H7 (cell line): ENCODE measurements around the gene KIF13A. TPM values are rescaled to one million over a fixed set of nuclear protein-coding genes. Genes with fewer than 3 reads are reported as not detected.
"Not testable (repeated sequence)": the region's sequence is repeated elsewhere in the genome, so short reads cannot be mapped to it uniquely, and the experiment has no call there.

Experiments used
- DNase-seq: peaks from one replicate; pipeline ENCODE4 v3.0.0; 2012
- H3K27me3 ChIP-seq: 2 replicates; pipeline ENCODE4 v1.6.0; 2011; ENCODE audit warnings: mild to moderate bottlenecking, low read length; ENCODE audit not compliant: control insufficient read depth, insufficient read depth
- H3K36me3 ChIP-seq: replicated peaks from 2 replicates; pipeline ENCODE4 v1.5.1; 2011; ENCODE audit warnings: low read length; ENCODE audit not compliant: control insufficient read depth, insufficient read depth
- H3K4me3 ChIP-seq: 2 replicates; pipeline ENCODE4 v1.5.1; 2011; ENCODE audit warnings: low read depth, mild to moderate bottlenecking, control low read depth, low read length, moderate library complexity; ENCODE audit not compliant: insufficient read depth
- total RNA-seq: library from RNA; depleted of rRNA; stranded (reverse); fragments of >200 nt; shearing (Covaris generic); gene quantifications from 2 replicates; pipeline ENCODE4 v1.2.3, GENCODE V29; 2014; rRNA removed

The KIF13A gene
- 21.0 and 25.8 TPM in 2 replicates for total RNA-seq

GRCh38 chr6:17987447-17987696 is at the start of gene KIF13A:
Gene KIF13A (minus strand): TSS chr6:17987635. CDS start chr6:17987463, 172 bp downstream.
- no peak for DNase-seq
- H3K4me3 ChIP-seq, result peak within 1 kb of the TSS; percentile 75
- H3K27me3 ChIP-seq, result peaks cover 3% of the 10 kb centered on the region
- H3K36me3 ChIP-seq, result no peaks in the 10 kb centered on the region

GRCh38 chr6:18036781-18037180 is 49.3 kb upstream of the KIF13A start:
- no peak overlapping the region for H3K4me3 ChIP-seq
- no peak for DNase-seq
- no peaks in the 10 kb centered on the region for H3K36me3 ChIP-seq
- H3K27me3 ChIP-seq, result no peaks in the 10 kb centered on the region

- H3K36me3 ChIP-seq, result no peaks in the 10 kb centered on the region
- H3K27me3 ChIP-seq, result no peaks in the 10 kb centered on the region
- no peak for DNase-seq
- no peak overlapping the region for H3K4me3 ChIP-seq
These were observed 48.0 kb upstream of the KIF13A start for GRCh38 chr6:18035330-18035854.

- DNase-seq, result no peak
- H3K4me3 ChIP-seq, result no peak overlapping the region
- no peaks in the 10 kb centered on the region for H3K36me3 ChIP-seq
- no peaks in the 10 kb centered on the region for H3K27me3 ChIP-seq
These were observed 47.4 kb upstream of the KIF13A start for GRCh38 chr6:18034798-18035202.

GRCh38 chr6:18031680-18032256 is 44.3 kb upstream of the KIF13A start:
- H3K36me3 ChIP-seq, result no peaks in the 10 kb centered on the region
- no peak overlapping the region for H3K4me3 ChIP-seq
- no peaks in the 10 kb centered on the region for H3K27me3 ChIP-seq
- DNase-seq, result no peak

GRCh38 chr6:18031189-18031588 is 43.8 kb upstream of the KIF13A start:
- no peaks in the 10 kb centered on the region for H3K27me3 ChIP-seq
- no peak for DNase-seq
- H3K4me3 ChIP-seq, result no peak overlapping the region
- no peaks in the 10 kb centered on the region for H3K36me3 ChIP-seq

- no peaks in the 10 kb centered on the region for H3K27me3 ChIP-seq
- H3K4me3 ChIP-seq, result no peak overlapping the region
- no peak for DNase-seq
- no peaks in the 10 kb centered on the region for H3K36me3 ChIP-seq
These were observed 40.9 kb upstream of the KIF13A start for GRCh38 chr6:18028332-18028731.

- Histone ChIP-seq H3K4me3 (no peak overlapping the region), H3K36me3 (no peaks in the 10 kb centered on the region), H3K27me3 (no peaks in the 10 kb centered on the region)
- no peak for DNase-seq
These were observed 38.2 kb upstream of the KIF13A start for GRCh38 chr6:18025596-18025995.

- DNase-seq, result no peak
- no peaks in the 10 kb centered on the region for H3K36me3 ChIP-seq
- no peak overlapping the region for H3K4me3 ChIP-seq
- no peaks in the 10 kb centered on the region for H3K27me3 ChIP-seq
These were observed 37.4 kb upstream of the KIF13A start for GRCh38 chr6:18024876-18025275.

GRCh38 chr6:18023891-18024290 is 36.5 kb upstream of the KIF13A start:
- no peaks in the 10 kb centered on the region for H3K27me3 ChIP-seq

GRCh38 chr6:18022398-18023231 is 35.2 kb upstream of the KIF13A start:
- Histone ChIP-seq H3K4me3 (no peak overlapping the region), H3K27me3 (no peaks in the 10 kb centered on the region), H3K36me3 (no peaks in the 10 kb centered on the region)
- peak; percentile 85 for DNase-seq

More at GRCh38 chr6:18023891-18024290, 36.5 kb upstream of the KIF13A start:
- no peak overlapping the region for H3K4me3 ChIP-seq
- H3K36me3 ChIP-seq, result no peaks in the 10 kb centered on the region
- DNase-seq, result no peak

- H3K36me3 ChIP-seq, result no peaks in the 10 kb centered on the region
These were observed 33.9 kb upstream of the KIF13A start for GRCh38 chr6:18021166-18021850.

GRCh38 chr6:18020545-18020944 is 33.1 kb upstream of the KIF13A start:
- H3K27me3 ChIP-seq, H3K36me3 ChIP-seq, H3K4me3 ChIP-seq, DNase-seq: not testable (repeated sequence)

More at GRCh38 chr6:18021166-18021850, 33.9 kb upstream of the KIF13A start:
- Histone ChIP-seq H3K4me3 (no peak overlapping the region), H3K27me3 (no peaks in the 10 kb centered on the region)
- DNase-seq, result no peak

GRCh38 chr6:18019539-18020534 is 32.4 kb upstream of the KIF13A start:
- DNase-seq, result no peak
- no peaks in the 10 kb centered on the region for H3K36me3 ChIP-seq
- H3K27me3 ChIP-seq, result no peaks in the 10 kb centered on the region
- H3K4me3 ChIP-seq, result no peak overlapping the region
